Bronchial epithelial cell (primary cell): ENCODE results near the gene IL1R1. TPM values are rescaled to one million over a fixed set of nuclear protein-coding genes. Genes with fewer than 3 reads are reported as not detected.
"Not testable (repeated sequence)": the region's sequence is repeated elsewhere in the genome, so short reads cannot be mapped to it uniquely, and the experiment has no call there.

ENCODE experiments used
- DNase-seq: peaks from one replicate; pipeline ENCODE4 v3.0.0-alpha.2; 2010; ENCODE audit warnings: low read depth
- FAIRE-seq: peaks from 2 replicates; lab custom pipeline; 2011; peaks lifted over from hg19 to GRCh38; lab: Jason Lieb, UNC
- H3K27me3 ChIP-seq: 2 replicates; pipeline ENCODE4 v1.5.1; 2011; ENCODE audit warnings: low read length; ENCODE audit not compliant: control insufficient read depth, insufficient read depth
- H3K36me3 ChIP-seq: 2 replicates; pipeline ENCODE4 v1.5.1; 2011; ENCODE audit warnings: low read length; ENCODE audit not compliant: control insufficient read depth, insufficient read depth
- H3K4me3 ChIP-seq: 2 replicates; pipeline ENCODE4 v1.5.1; 2011; ENCODE audit warnings: mild to moderate bottlenecking, low read depth, low read length, control low read depth
- CTCF ChIP-seq: IDR thresholded peaks from 2 replicates; pipeline ENCODE4 v1.5.1; 2011; ENCODE audit warnings: mild to moderate bottlenecking, moderate library complexity, low read length, control low read depth, inconsistent platforms; ENCODE audit not compliant: insufficient read depth, severe bottlenecking
- total RNA-seq: library from RNA; depleted of rRNA; stranded (reverse); fragments of >200 nt; gene quantifications from 2 replicates; pipeline ENCODE4 v1.2.1, GENCODE V29; 2014

Gene IL1R1
- total RNA-seq, 1 donor from 2014 or later, result 1.6 TPM

DNA sequence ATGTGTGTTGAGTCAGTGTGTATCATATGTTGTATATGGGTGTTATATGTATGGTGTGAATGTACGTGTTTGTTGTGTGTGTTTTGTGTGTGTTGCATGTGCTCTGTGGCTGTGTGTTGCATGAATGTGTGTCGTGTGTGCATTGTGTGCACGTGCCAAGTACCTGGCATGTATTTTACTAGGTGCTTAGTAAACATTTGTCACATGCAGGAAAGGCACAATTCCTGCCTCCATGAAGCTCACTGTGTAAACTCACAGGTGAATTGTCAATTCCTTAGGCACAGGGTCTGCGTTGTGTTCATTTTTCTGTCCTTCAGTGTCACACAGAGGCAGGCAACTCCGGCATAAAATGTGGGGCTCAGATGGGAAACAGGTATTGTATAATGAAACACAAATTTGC lies 22.3 kb upstream of the IL1R1 start:
- no peaks in the 10 kb centered on the region for H3K27me3 ChIP-seq
- no peak for TF ChIP-seq CTCF
- DNase-seq (no peak), FAIRE-seq (peak; percentile 32)
- H3K4me3 ChIP-seq, result no peak overlapping the region
- H3K36me3 ChIP-seq, result no peaks in the 10 kb centered on the region

DNA sequence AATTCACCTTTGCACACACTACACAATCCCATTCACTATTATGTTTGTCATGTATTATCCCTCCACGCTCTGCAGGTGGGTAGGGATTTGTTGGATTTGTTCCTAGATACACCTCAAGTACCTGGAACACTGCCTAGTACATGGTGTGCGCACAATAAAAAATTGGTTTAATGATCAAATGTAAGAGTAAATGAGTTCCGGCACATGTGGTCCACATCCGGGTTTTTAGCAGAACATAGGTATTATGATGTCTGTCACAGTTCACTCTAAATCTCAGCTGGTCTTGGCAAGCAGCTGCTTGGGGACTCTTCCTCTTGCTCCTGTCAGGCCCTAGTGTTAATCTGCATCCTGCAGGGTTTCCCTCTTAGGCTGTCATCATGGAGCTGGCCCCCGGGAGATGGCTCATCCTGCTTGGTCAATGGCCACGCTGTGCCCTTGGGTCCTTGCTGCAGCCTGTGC lies 21.8 kb upstream of the IL1R1 start:
- TF ChIP-seq CTCF, result no peak
- no peak overlapping the region for H3K4me3 ChIP-seq
- no peaks in the 10 kb centered on the region for H3K27me3 ChIP-seq
- no peaks in the 10 kb centered on the region for H3K36me3 ChIP-seq
- no peak for DNase-seq
- FAIRE-seq, result no peak

DNA sequence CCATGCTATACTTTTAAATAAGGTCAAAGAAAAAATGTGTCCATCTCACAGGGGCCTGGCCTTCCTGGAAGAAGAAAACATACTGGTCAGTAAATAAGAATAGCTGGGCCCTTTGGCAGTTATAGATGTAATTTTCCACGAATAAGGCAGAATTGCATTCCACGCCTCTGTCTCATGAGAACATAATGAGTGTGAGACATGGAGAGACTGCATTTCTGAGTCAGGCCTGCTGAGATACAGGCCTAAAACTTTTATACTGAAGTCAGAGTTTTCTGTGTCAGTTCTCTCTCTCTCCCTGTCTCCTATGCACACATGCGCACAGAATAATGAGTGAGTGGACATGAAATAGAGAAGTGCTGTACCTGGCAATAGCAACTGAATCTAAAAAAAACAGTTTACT lies 20.4 kb upstream of the IL1R1 start:
- TF ChIP-seq CTCF, result no peak
- no peaks in the 10 kb centered on the region for H3K36me3 ChIP-seq
- no peaks in the 10 kb centered on the region for H3K27me3 ChIP-seq
- DNase-seq (peak; percentile 76), FAIRE-seq (no peak)
- no peak overlapping the region for H3K4me3 ChIP-seq

DNA sequence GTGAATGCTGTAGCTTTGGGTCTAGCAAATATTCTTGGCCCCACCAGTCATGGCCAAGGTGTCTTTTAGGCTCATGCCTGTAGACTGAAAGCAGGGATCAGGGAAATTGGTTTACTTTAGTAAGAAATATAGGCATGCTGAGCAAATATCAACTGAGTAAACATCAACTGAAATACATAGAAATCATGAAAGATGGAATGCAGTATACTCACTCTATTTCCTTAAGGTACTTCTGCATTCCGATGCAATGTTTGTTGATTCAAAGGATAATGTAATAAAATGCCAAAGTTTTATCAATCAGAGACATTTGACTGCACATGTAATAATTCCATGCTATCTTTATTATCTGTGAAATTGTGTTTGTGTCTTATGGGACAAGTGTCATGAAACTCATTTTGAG lies 19.6 kb upstream of the IL1R1 start:
- TF ChIP-seq CTCF, result no peak
- no peaks in the 10 kb centered on the region for H3K27me3 ChIP-seq
- FAIRE-seq (no peak), DNase-seq (no peak)
- H3K36me3 ChIP-seq, result no peaks in the 10 kb centered on the region
- no peak overlapping the region for H3K4me3 ChIP-seq

DNA sequence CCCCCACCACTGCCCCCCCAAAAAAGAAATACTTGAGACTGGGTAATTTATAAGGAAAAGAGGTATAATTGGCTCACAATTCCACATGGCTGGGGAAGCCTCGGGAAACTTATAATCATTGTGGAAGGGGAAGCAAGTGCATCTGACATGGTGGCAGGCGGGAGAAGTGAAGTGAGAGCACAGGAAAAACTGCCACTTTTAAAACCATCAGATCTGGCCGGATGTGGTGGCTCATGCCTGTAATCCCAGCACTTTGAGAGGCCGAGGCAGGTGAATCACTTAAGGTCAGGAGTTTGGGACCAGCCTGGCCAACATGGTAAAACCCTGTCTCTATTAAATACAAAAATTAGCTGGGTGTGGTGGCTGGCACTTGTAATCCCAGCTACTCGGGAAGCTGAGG lies 18.1 kb upstream of the IL1R1 start:
- not testable (repeated sequence) for DNase-seq, H3K27me3 ChIP-seq, H3K36me3 ChIP-seq, H3K4me3 ChIP-seq, FAIRE-seq

- H3K4me3 ChIP-seq, result no peak overlapping the region
- DNase-seq (no peak), FAIRE-seq (no peak)
- no peaks in the 10 kb centered on the region for H3K27me3 ChIP-seq
- H3K36me3 ChIP-seq, result no peaks in the 10 kb centered on the region
- TF ChIP-seq CTCF, result no peak
Measured at GRCh38 chr2:102126169-102126568, 16.4 kb upstream of the IL1R1 start.
